Measurements from ENCODE around the gene TLX1. TPM values are rescaled to one million over a fixed set of nuclear protein-coding genes. Genes with fewer than 3 reads are reported as not detected.

The TLX1 gene
- total RNA-seq, 2 donors from 2014 or later, result not detected

DNA sequence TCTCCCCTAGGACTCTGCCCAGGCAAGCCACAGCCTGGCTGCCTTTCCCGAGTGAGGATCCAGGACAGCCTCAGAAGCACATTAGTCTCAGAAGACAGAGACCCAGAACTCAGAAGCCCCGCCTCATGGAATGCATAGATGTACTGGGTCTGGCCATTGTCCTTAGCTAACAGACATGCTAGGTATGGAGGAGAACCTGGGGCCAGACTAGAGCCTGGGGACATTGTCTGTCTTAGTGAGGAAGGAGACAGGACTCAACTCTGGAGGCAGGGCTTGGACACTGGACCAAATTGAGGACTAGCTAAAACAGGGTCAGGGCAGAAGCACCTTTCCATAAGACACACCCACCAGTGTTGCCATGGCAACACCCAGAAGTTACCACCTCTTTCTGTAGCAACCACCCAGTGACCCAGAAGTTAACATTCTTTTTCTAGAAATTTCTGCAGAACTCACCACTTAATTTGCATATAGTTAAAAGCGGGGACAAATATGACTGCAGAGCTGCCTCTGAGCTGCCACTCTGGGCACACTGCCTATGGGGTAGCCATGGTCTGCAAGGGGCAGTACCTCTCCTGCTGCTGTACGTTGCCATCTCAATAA is 27.5 kb downstream of the TLX1 start:
- ATAC-seq, result peak; percentile 35
- H3K4me3 Mint-ChIP-seq, result no peak overlapping the region
- H3K27me3 Mint-ChIP-seq, result peaks cover 68% of the 10 kb centered on the region
- no peak for DNase-seq
- H3K9me3 ChIP-seq (ENCODE audit: control insufficient read depth, low read length, poor library complexity, severe bottlenecking), result no peaks in the 10 kb centered on the region
- H3K4me1 Mint-ChIP-seq, result peaks cover 20% of the 10 kb centered on the region
- H3K36me3 Mint-ChIP-seq (ENCODE audit: low read depth), result no peaks in the 10 kb centered on the region
- no peak overlapping the region for H3K27ac Mint-ChIP-seq

DNA sequence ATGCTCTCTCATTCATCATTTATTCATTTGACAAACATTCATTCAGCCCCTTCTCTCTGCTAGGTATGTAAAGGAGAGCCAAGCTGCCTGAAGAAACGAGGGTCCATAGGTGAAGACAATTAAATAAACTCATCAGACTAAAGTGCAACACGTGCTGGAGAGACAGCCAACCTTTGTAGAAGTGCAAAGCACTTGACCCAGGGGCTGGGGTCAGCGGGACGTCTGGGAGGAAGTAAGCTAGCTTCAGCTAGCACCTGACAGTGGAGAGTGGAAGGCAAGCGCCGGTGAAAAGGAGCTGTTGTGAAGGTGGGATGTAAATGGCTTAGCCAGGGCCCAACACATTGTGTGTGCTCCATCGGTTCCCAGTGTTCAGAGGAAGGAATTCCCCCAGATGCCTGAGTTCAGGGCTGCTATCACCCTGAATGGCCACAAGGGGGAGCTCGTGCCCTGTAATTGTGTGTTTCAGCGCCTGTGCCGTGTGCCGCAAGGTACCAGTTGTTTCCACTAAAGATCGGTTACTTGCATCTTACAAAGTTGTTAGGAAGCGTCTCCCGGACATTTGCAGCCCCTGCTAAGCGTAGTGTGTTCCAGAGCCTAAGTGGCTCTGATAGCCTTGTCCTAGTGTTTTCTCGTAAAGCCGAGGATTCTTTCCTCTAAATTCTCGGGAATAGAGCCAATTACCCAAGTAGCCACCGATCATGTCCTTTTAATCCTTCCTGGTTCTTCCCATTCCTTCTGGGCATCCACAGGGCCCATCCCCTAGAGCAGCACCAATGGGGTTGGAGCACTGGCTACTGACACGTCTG is 30.6 kb downstream of the TLX1 start:
- Mint-ChIP-seq H3K36me3 (ENCODE audit: low read depth) (peaks cover 2% of the 10 kb centered on the region), H3K4me3 (no peak overlapping the region), H3K27me3 (peaks cover 63% of the 10 kb centered on the region), H3K27ac (no peak overlapping the region), H3K4me1 (peaks cover 23% of the 10 kb centered on the region)
- peak; percentile 52 to 63 (median 55) for DNase-seq
- no peaks in the 10 kb centered on the region for H3K9me3 ChIP-seq (ENCODE audit: control insufficient read depth, low read length, poor library complexity, severe bottlenecking)
- ATAC-seq, result peak; percentile 95

DNA sequence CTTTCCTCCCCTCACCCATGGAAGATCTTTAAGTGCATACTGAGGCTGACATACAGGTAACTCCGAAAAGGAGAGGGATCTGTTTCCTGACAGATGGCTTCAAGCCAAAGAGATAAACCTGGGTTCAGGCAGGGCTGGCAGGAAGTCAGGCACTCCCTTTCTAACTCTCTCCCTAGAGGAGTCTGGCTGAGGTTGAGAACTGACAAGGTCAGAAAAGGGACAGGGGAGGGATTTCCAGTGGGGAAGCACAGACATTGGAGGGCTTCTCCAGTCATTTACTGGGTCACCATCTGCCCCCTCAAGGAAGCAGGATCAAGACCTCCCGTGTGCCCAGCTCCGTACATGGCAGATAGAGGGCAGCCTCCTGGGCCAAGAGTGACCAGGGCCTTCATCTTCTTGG is 31.6 kb downstream of the TLX1 start:
- Mint-ChIP-seq H3K27ac (no peak overlapping the region), H3K4me1 (peaks cover 23% of the 10 kb centered on the region), H3K27me3 (peaks cover 62% of the 10 kb centered on the region), H3K4me3 (no peak overlapping the region), H3K36me3 (ENCODE audit: low read depth) (peaks cover 2% of the 10 kb centered on the region)
- no peaks in the 10 kb centered on the region for H3K9me3 ChIP-seq (ENCODE audit: control insufficient read depth, low read length, poor library complexity, severe bottlenecking)
- DNase-seq, result no peak
- no peak for ATAC-seq

DNA sequence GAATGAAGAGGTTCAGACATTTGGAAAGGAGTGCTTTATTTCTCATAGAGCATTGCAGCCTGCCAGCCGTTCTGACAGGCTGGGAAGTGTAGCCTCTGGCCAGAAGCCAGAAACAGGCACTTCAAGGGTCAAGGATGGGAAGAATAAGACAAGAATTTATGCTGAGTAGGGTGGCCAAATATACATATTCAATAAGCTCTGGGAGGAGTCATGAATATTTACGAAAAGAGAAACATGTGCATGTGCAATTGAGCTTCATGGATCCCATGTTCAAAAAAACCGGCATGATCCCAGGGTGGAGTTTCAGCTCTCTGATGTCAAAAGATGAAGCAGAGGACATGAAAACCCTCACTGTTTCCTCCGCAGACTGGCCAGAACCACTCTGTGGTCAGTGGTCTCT is 32.9 kb downstream of the TLX1 start:
- Mint-ChIP-seq H3K27me3 (peaks cover 64% of the 10 kb centered on the region), H3K36me3 (ENCODE audit: low read depth) (peaks cover 2% of the 10 kb centered on the region), H3K4me3 (peak overlapping the region; percentile 62), H3K4me1 (peaks cover 16% of the 10 kb centered on the region), H3K27ac (no peak overlapping the region)
- no peaks in the 10 kb centered on the region for H3K9me3 ChIP-seq (ENCODE audit: control insufficient read depth, low read length, poor library complexity, severe bottlenecking)
- DNase-seq (no peak), ATAC-seq (no peak)

DNA sequence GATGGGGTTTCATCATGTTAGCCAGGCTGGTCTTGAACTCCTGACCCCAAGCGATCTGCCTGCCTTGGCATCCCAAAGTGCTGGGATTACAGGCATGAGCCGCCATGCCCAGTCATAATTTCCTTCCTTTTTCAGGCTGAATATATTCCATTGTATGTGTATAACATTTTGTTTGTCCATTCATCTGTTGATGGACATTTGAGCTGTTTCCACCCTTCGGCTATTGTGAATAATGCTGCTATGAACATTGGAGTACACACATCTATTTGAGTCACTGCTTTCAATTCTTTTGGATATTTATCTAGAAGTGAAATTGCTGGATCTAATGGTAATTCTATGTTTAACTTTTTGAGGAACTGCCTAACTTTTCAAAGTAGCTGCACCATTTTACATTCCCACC is 34.6 kb downstream of the TLX1 start:
- Mint-ChIP-seq H3K4me1 (peaks cover 16% of the 10 kb centered on the region), H3K4me3 (no peak overlapping the region), H3K36me3 (ENCODE audit: low read depth) (peaks cover 2% of the 10 kb centered on the region), H3K27ac (no peak overlapping the region), H3K27me3 (peaks cover 68% of the 10 kb centered on the region)
- no peaks in the 10 kb centered on the region for H3K9me3 ChIP-seq (ENCODE audit: control insufficient read depth, low read length, poor library complexity, severe bottlenecking)
- ATAC-seq (no peak), DNase-seq (no peak)

DNA sequence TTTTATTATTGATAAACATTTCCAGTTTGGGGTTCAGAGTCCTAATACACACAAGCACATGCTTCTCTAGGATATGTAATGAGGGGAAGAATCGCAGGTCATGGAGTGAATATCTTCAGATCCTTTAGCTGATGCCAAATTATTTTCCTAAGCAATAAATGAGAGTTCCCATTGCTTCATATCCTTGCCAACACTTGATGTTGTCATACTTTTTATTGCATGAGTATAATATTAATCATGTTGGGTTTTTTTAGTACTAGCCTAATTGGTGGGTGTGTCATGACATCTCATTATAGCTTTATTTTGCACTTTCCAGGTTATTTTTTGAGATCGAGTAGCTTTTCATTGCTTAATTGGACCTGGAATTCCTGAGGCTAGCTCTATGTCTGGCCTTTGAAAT is 35.3 kb downstream of the TLX1 start:
- no peak for ATAC-seq
- H3K4me3 Mint-ChIP-seq, result no peak overlapping the region
- H3K27me3 Mint-ChIP-seq, result peaks cover 64% of the 10 kb centered on the region
- no peak overlapping the region for H3K27ac Mint-ChIP-seq
- no peaks in the 10 kb centered on the region for H3K9me3 ChIP-seq (ENCODE audit: control insufficient read depth, low read length, poor library complexity, severe bottlenecking)
- no peak for DNase-seq
- peaks cover 16% of the 10 kb centered on the region for H3K4me1 Mint-ChIP-seq
- peaks cover 2% of the 10 kb centered on the region for H3K36me3 Mint-ChIP-seq (ENCODE audit: low read depth)

DNA sequence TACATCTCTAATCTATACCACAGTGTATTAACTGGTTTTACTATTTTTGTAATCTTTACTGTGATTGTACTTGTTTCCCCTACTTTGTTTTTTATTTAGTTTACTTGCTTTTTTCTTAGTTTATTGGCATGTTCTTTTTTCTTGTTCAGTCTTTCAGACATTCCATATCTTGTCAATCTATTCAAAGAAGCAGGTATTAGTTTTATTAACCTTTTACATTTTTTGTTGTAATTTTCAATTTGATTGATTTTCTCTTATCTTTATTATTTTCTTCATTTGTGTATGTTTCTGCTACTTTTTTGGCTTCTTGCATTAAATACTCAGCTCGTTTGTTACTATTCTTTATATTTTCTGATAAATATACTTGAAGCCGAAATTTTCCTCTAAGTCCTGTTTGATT is 41.6 kb downstream of the TLX1 start:
- Mint-ChIP-seq H3K27me3 (peaks cover 48% of the 10 kb centered on the region), H3K27ac (no peak overlapping the region), H3K4me1 (no peaks in the 10 kb centered on the region), H3K36me3 (ENCODE audit: low read depth) (peaks cover 5% of the 10 kb centered on the region), H3K4me3 (no peak overlapping the region)
- no peak for ATAC-seq
- H3K9me3 ChIP-seq (ENCODE audit: control insufficient read depth, low read length, poor library complexity, severe bottlenecking), result peaks cover 3% of the 10 kb centered on the region
- DNase-seq, result no peak

DNA sequence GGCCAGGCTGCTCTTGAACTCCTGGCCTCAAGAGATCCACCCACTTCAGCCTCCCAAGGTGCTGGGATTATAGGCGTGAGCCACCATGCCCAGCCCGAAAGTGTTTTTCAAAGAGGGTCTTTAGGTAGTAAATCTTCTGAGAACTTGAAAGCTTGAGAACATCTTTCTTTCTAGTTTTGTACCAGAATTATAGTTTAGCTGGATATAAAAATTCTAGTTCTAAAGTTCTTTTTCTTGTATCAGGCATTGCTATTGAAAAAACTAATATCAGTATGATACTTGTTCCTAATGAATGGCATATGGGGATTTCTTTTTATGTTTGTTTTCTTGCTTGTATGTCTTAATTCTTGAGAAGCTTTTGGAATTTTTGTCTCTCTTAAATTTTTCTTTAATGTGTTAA is 43.2 kb downstream of the TLX1 start:
- H3K9me3 ChIP-seq (ENCODE audit: control insufficient read depth, low read length, poor library complexity, severe bottlenecking), result peaks cover 3% of the 10 kb centered on the region
- ATAC-seq (no peak), DNase-seq (no peak)
- no peak overlapping the region for H3K27ac Mint-ChIP-seq
- H3K4me3 Mint-ChIP-seq, result no peak overlapping the region
- H3K27me3 Mint-ChIP-seq, result peaks cover 46% of the 10 kb centered on the region
- no peaks in the 10 kb centered on the region for H3K4me1 Mint-ChIP-seq
- H3K36me3 Mint-ChIP-seq (ENCODE audit: low read depth), result peaks cover 5% of the 10 kb centered on the region

DNA sequence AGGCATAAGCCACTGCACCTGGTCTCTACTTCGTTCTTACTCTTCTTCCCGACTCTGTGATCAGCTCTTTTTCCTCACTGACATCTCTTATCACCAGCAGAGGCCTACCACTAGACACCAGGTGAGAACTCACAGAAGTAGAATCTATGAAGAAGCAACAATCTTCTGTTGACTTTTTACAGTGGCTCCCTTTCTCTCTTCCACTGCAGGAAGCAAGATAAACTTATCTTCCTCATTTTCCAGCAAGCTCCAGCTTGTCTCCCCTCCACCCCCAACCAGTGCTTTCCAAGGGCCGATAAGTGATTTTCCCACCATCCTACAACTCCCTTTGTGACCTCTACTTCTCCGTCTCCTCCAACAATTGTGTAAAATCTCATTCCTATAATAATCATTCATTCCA is 45.5 kb downstream of the TLX1 start:
- no peak for ATAC-seq
- DNase-seq, result no peak
- peaks cover 3% of the 10 kb centered on the region for H3K9me3 ChIP-seq (ENCODE audit: control insufficient read depth, low read length, poor library complexity, severe bottlenecking)
- Mint-ChIP-seq H3K4me3 (no peak overlapping the region), H3K27ac (no peak overlapping the region), H3K36me3 (ENCODE audit: low read depth) (peaks cover 5% of the 10 kb centered on the region), H3K27me3 (peaks cover 62% of the 10 kb centered on the region), H3K4me1 (no peaks in the 10 kb centered on the region)

DNA sequence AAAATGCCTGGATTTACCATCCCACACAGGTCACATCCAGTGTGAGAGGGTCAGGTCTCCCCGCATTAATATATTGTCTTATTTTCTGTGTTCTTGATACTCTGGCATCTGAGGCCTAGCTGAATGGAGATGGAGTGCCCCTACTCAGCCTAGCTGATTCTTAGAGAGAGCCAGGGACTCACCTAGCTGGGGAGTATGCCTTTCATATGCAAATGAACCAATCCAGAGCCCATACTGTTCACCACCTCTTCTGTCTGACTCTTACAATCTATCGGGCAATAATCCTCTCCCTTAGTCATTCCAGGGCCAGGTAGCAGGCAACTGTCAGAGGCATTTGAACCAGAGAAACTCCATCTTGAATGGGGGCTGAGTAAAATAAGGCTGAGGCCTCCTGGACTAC is 51.8 kb downstream of the TLX1 start:
- H3K9me3 ChIP-seq (ENCODE audit: control insufficient read depth, low read length, poor library complexity, severe bottlenecking), result no peaks in the 10 kb centered on the region
- ATAC-seq, result no peak

DNA sequence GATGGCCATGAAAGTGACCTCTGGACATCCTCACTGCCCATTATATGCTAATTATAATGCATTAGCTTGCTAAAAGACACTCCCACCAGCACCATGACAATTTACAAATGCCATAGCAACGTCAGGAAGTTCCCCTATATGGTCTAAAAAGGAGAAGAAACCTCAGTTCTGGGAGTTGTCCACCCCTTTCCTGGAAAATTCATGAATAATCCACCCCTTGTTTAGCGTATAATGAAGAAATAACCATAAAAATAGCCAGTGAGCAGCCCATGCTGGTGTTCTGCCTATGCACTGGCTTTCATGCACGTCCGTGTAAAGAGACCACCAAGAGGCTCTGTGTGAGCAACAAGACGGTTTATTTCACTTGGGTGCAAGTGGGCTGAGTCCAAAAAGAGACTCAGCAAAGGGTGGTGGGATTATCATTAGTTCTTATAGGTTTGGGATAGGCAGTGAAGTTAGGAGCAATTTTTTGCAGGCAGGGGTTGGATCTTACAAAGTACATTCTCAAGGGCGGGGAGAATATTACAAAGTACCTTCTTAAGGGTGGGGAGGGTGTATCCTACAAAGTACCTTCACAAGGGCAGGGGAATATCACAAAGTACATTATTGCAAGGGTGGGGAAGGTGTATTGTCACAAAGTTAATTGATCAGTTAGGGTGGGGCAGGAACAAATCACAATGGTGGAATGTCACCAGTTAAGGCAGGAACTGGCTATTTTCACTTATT is 52.5 kb downstream of the TLX1 start:
- Mint-ChIP-seq H3K4me1 (no peaks in the 10 kb centered on the region), H3K4me3 (no peak overlapping the region), H3K27ac (no peak overlapping the region), H3K27me3 (peaks cover 21% of the 10 kb centered on the region), H3K36me3 (ENCODE audit: low read depth) (peaks cover 2% of the 10 kb centered on the region)
- ATAC-seq (no peak), DNase-seq (no peak)
- H3K9me3 ChIP-seq (ENCODE audit: control insufficient read depth, low read length, poor library complexity, severe bottlenecking), result no peaks in the 10 kb centered on the region

More for the DNA sequence above, 51.8 kb downstream of the TLX1 start:
- H3K36me3 Mint-ChIP-seq (ENCODE audit: low read depth), result peaks cover 2% of the 10 kb centered on the region
- H3K4me3 Mint-ChIP-seq, result no peak overlapping the region
- peaks cover 27% of the 10 kb centered on the region for H3K27me3 Mint-ChIP-seq
- no peaks in the 10 kb centered on the region for H3K4me1 Mint-ChIP-seq
- H3K27ac Mint-ChIP-seq, result no peak overlapping the region
- no peak for DNase-seq

Measured in T-helper 17 cell (primary cell).